ENCODE measurements around the gene OR1N1.
A peak's percentile ranks its signal among the peaks of the same experiment; 100 is the strongest.

OR1N1 gene

DNA sequence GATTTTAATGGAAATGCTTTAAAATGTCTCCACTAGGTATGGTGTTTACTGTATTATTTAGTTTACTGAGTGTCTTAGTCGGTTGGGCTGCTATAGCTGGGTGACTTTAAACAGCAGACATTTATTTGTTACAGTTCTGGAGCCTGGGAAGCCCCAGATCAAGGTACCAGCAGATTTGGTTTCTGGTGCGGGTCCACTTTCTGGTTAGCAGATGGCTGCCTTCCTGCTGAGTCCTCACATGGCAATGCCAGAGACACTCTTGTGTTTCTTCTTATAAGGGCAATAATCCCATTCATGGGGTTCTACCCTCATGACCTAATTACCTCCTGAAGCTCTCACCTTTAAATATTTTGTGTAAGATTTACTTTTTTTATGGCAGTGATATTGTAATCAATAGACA lies 8.9 kb downstream of the OR1N1 start:
- Mint-ChIP-seq H3K27ac (no peak overlapping the region), H3K27me3 (peaks cover 19% of the 10 kb centered on the region), H3K4me3 (no peak overlapping the region), H3K4me1 (no peaks in the 10 kb centered on the region), H3K36me3 (ENCODE audit: low read depth) (no peaks in the 10 kb centered on the region), H3K9me3 (no peaks in the 10 kb centered on the region)
- no peak for DNase-seq
- ATAC-seq, result no peak

DNA sequence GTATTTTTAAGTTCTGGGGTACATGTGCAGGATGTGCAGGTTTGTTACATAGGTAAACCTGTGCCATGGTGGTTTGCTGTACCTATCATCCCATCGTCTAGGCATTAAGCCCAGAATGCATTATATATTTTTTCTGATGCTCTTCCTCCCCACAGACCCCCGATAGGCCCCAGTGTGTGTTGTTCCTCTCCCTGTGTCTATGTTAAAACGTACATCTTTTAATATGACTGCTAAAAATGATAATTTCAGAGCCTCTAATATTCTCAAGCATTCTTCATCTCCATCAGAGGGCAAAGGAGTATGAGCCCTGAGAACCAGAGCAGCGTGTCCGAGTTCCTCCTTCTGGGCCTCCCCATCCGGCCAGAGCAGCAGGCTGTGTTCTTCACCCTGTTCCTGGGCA lies 16.6 kb downstream of the OR1N1 start, which contains the start of gene OR1J2:
TSS of gene OR1J2 (plus strand) at position 301 of the 400 bp plus-strand sequence. CDS start at position 301, 0 bp downstream.
- DNase-seq, result no peak
- H3K9me3 Mint-ChIP-seq, result no peaks in the 10 kb centered on the region
- no peaks in the 10 kb centered on the region for H3K36me3 Mint-ChIP-seq (ENCODE audit: low read depth)
- no peaks in the 10 kb centered on the region for H3K4me1 Mint-ChIP-seq
- H3K27me3 Mint-ChIP-seq, result peaks cover 23% of the 10 kb centered on the region
- no peak for ATAC-seq
- H3K4me3 Mint-ChIP-seq, result no peak within 1 kb of the TSS
- no peak within 1 kb of the TSS for H3K27ac Mint-ChIP-seq

- H3K27ac Mint-ChIP-seq, result no peak overlapping the region
- ATAC-seq (no peak), DNase-seq (no peak)
- no peaks in the 10 kb centered on the region for H3K36me3 Mint-ChIP-seq (ENCODE audit: low read depth)
- H3K4me3 Mint-ChIP-seq, result no peak overlapping the region
- peaks cover 16% of the 10 kb centered on the region for H3K27me3 Mint-ChIP-seq
- no peaks in the 10 kb centered on the region for H3K4me1 Mint-ChIP-seq
- no peaks in the 10 kb centered on the region for H3K9me3 Mint-ChIP-seq
Observed at GRCh38 chr9:122506964-122507363, 20.1 kb downstream of the OR1N1 start.

DNA sequence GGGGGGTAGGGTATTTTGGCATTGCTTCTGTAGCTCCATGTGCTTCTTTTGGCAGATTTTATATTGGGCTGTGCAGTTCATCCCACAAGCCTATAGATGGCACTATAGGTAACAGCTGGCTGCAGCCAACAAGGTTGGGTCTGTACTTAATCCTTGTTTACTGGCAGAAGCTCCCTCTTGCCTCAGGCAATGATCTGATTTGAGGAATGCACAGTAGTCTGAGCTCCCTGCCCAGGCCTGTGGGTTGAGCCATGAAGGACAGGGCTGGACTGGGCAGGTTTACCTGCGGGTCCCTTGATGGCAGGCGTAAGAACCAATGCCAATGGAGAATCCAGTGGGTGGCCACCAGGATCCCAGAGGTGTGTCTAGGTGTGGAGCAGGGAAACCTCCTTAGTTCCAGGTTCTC lies 28.2 kb downstream of the OR1N1 start:
- ATAC-seq, result peak; percentile 49
- no peak for DNase-seq

DNA sequence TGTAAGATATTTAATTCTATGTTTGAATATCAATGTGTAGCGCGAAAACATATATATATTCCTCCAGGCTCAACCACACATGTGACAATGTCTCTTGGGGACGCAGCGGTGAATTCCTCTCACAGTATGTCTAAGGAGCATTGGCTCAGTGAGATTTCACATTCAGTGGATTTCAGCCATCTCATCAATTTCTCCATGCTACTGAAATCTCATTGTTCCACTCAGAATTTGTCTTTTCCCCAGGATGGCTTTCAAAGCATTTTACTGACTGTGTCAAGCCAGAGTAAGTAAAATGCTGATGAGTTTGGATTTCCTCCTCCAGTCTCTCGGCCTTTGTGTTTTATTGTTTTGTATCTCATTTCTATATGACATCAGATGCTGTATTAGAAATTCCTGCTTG lies 48.0 kb downstream of the OR1N1 start:
- no peak for ATAC-seq
- H3K36me3 Mint-ChIP-seq (ENCODE audit: low read depth), result no peaks in the 10 kb centered on the region
- no peaks in the 10 kb centered on the region for H3K4me1 Mint-ChIP-seq
- no peak overlapping the region for H3K4me3 Mint-ChIP-seq
- H3K27me3 Mint-ChIP-seq, result peaks cover 31% of the 10 kb centered on the region
- no peak overlapping the region for H3K27ac Mint-ChIP-seq
- no peaks in the 10 kb centered on the region for H3K9me3 Mint-ChIP-seq
- no peak for DNase-seq

More for the DNA sequence above, 28.2 kb downstream of the OR1N1 start:
- Mint-ChIP-seq H3K4me3 (no peak overlapping the region), H3K27me3 (peaks cover 12% of the 10 kb centered on the region), H3K4me1 (no peaks in the 10 kb centered on the region), H3K27ac (no peak overlapping the region), H3K9me3 (peaks cover 3% of the 10 kb centered on the region), H3K36me3 (ENCODE audit: low read depth) (no peaks in the 10 kb centered on the region)

DNA sequence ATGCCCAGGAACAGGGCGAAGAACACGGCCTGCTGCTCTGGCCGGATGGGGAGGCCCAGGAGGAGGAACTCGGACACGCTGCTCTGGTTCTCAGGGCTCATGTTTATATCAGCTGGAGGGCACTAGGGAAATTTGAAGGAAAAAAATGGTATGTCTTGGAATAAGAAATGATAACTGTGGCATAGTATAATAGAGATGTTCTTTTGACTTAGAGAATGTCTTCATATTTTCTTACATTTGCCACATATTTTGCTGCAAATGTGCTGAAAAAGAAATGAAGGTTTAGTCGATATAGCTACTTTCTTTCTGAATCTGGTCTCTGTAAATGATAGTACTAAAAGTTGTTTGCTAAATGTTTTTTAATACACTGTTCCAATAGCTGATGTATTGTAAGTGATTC lies 49.3 kb downstream of the OR1N1 start, which contains the start of gene OR1J1:
TSS of gene OR1J1 (minus strand) at position 101 of the 400 bp plus-strand sequence. CDS start at position 101, 0 bp downstream.
- no peak within 1 kb of the TSS for H3K4me3 Mint-ChIP-seq
- H3K36me3 Mint-ChIP-seq (ENCODE audit: low read depth), result no peaks in the 10 kb centered on the region
- H3K9me3 Mint-ChIP-seq, result no peaks in the 10 kb centered on the region
- H3K27me3 Mint-ChIP-seq, result peaks cover 31% of the 10 kb centered on the region
- H3K4me1 Mint-ChIP-seq, result no peaks in the 10 kb centered on the region
- ATAC-seq, result no peak
- no peak within 1 kb of the TSS for H3K27ac Mint-ChIP-seq
- DNase-seq, result no peak

DNA sequence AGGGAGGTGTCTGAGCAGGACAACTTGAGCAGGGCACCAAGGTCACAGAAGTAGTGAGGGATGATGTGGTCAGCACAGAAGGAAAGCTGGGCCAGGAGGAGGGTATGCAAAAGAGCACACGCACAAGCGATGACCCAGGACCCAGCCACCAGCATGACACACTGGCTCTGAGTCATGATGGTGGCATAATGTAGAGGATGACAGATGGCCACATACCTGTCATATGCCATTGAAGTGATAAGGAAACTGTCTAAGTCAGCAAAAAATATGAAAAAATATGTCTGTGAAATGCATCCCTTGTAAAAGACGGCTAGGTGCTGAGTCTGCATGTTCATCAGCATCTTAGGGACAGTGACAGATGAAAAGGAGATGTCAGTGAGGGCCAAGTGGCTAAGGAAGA lies 49.7 kb downstream of the OR1N1 start:
- Mint-ChIP-seq H3K36me3 (ENCODE audit: low read depth) (no peaks in the 10 kb centered on the region), H3K27ac (no peak overlapping the region), H3K9me3 (no peaks in the 10 kb centered on the region), H3K4me1 (no peaks in the 10 kb centered on the region), H3K27me3 (peaks cover 31% of the 10 kb centered on the region), H3K4me3 (no peak overlapping the region)
- ATAC-seq (peak; percentile 88), DNase-seq (no peak)
